H9 (cell line): Measurements from ENCODE around the gene SLC2A1. TPM values are rescaled to one million over a fixed set of nuclear protein-coding genes. Genes with fewer than 3 reads are reported as not detected.

Experiments used
- DNase-seq: peaks from one replicate; pipeline ENCODE4 v3.0.0-alpha.2; 2017
- H2AFZ ChIP-seq: one replicate; pipeline ENCODE4 v1.6.1; 2013; ENCODE audit warnings: mild to moderate bottlenecking, low read length, control low read depth, moderate library complexity
- H2AK5ac ChIP-seq: 2 replicates; pipeline ENCODE4 v1.6.1; 2013; ENCODE audit warnings: low read length, control low read depth, mixed read lengths; ENCODE audit not compliant: insufficient read length
- H2BK120ac ChIP-seq: one replicate; pipeline ENCODE4 v1.6.1; 2013; ENCODE audit warnings: low read depth, mild to moderate bottlenecking, low read length, control low read depth, inconsistent platforms; ENCODE audit not compliant: poor library complexity, severe bottlenecking
- H2BK12ac ChIP-seq: 2 replicates; pipeline ENCODE4 v1.6.1; 2013; ENCODE audit warnings: low read length, control low read depth, mixed read lengths, low read depth; ENCODE audit not compliant: insufficient read length
- H2BK15ac ChIP-seq: 2 replicates; pipeline ENCODE4 v1.6.1; 2013; ENCODE audit warnings: low read depth, low read length, control low read depth
- H2BK20ac ChIP-seq: one replicate; pipeline ENCODE4 v1.6.1; 2013; ENCODE audit warnings: low read depth, mild to moderate bottlenecking, low read length, control low read depth, inconsistent platforms; ENCODE audit not compliant: poor library complexity, severe bottlenecking
- H2BK5ac ChIP-seq: 2 replicates; pipeline ENCODE4 v1.6.1; 2013; ENCODE audit warnings: low read length, control low read depth, mixed read lengths; ENCODE audit not compliant: insufficient read length
- H3K14ac ChIP-seq: 2 replicates; pipeline ENCODE4 v1.6.1; 2013; ENCODE audit warnings: low read length, control low read depth; ENCODE audit not compliant: insufficient read depth
- H3K18ac ChIP-seq: 2 replicates; pipeline ENCODE4 v1.6.1; 2013; ENCODE audit warnings: low read depth, mild to moderate bottlenecking, mixed read lengths, low read length, control low read depth; ENCODE audit not compliant: insufficient read length
- H3K23ac ChIP-seq: 2 replicates; pipeline ENCODE4 v1.6.1; 2013; ENCODE audit warnings: low read length, control low read depth, mixed read lengths, low read depth; ENCODE audit not compliant: insufficient read length
- H3K23me2 ChIP-seq: 2 replicates; pipeline ENCODE4 v1.6.1; 2013; ENCODE audit warnings: low read depth, mild to moderate bottlenecking, mixed read lengths, low read length, control low read depth; ENCODE audit not compliant: insufficient read length, poor library complexity, severe bottlenecking
- H3K27ac ChIP-seq: 2 replicates; pipeline ENCODE4 v1.5.1; 2013; ENCODE audit warnings: low read length, control low read depth, mixed read lengths, low read depth; ENCODE audit not compliant: insufficient read length
- H3K27me3 ChIP-seq: 2 replicates; pipeline ENCODE4 v1.6.1; 2013; ENCODE audit warnings: low read length, control low read depth, inconsistent platforms; ENCODE audit not compliant: insufficient read depth
- H3K4ac ChIP-seq: 2 replicates; pipeline ENCODE4 v1.6.1; 2013; ENCODE audit warnings: low read depth, mild to moderate bottlenecking, control low read depth, inconsistent platforms, low read length, moderate library complexity
- H3K4me1 ChIP-seq: 2 replicates; pipeline ENCODE4 v1.6.1; 2013; ENCODE audit warnings: low read length, control low read depth, inconsistent platforms; ENCODE audit not compliant: insufficient read depth
- H3K4me2 ChIP-seq: 2 replicates; pipeline ENCODE4 v1.6.1; 2013; ENCODE audit warnings: low read length, control low read depth, mixed read lengths; ENCODE audit not compliant: insufficient read length, insufficient read depth
- H3K56ac ChIP-seq: 2 replicates; pipeline ENCODE4 v1.6.1; 2013; ENCODE audit warnings: low read depth, mild to moderate bottlenecking, mixed read lengths, low read length, control low read depth; ENCODE audit not compliant: insufficient read length
- H3K79me1 ChIP-seq: 2 replicates; pipeline ENCODE4 v1.6.1; 2013; ENCODE audit warnings: low read depth, mild to moderate bottlenecking, moderate library complexity, low read length, control low read depth, inconsistent platforms; ENCODE audit not compliant: insufficient read depth, poor library complexity, severe bottlenecking
- H3K79me2 ChIP-seq: 2 replicates; pipeline ENCODE4 v1.6.1; 2013; ENCODE audit warnings: low read length, control low read depth, inconsistent platforms; ENCODE audit not compliant: insufficient read depth
- H3K9ac ChIP-seq: 2 replicates; pipeline ENCODE4 v1.6.1; 2013; ENCODE audit warnings: low read length, control low read depth, mixed read lengths; ENCODE audit not compliant: insufficient read length; ENCODE audit errors: extremely low read depth
- H3K9me3 ChIP-seq: one replicate; pipeline ENCODE4 v1.6.1; 2013; ENCODE audit warnings: low read depth, low read length, inconsistent platforms; ENCODE audit not compliant: control insufficient read depth
- H3T11ph ChIP-seq: one replicate; pipeline ENCODE4 v1.6.1; 2013; ENCODE audit warnings: mild to moderate bottlenecking, low read length, control low read depth, inconsistent platforms
- H4K20me1 ChIP-seq: one replicate; pipeline ENCODE4 v1.6.1; 2013; ENCODE audit not compliant: control insufficient read depth, insufficient read length, insufficient read depth
- H4K5ac ChIP-seq: 2 replicates; pipeline ENCODE4 v1.6.1; 2013; ENCODE audit warnings: low read depth, mild to moderate bottlenecking, mixed read lengths, low read length, control low read depth; ENCODE audit not compliant: insufficient read length
- H4K8ac ChIP-seq: replicated peaks from 2 replicates; pipeline ENCODE4 v1.6.1; 2013; ENCODE audit warnings: low read length, control low read depth, mixed read lengths, low read depth; ENCODE audit not compliant: insufficient read length
- H4K91ac ChIP-seq: 2 replicates; pipeline ENCODE4 v1.6.1; 2013; ENCODE audit warnings: low read depth, mild to moderate bottlenecking, moderate library complexity, mixed read lengths, low read length, control low read depth; ENCODE audit not compliant: insufficient read length
- H3K27ac Mint-ChIP-seq, 3 experiments: 2 replicates in 2 of 3; 3 replicates in 1 of 3; pipeline ENCODE4 v1.8.0; 2020 to 2021; ENCODE audit warnings: mixed read lengths in 3 of 3, mild to moderate bottlenecking in 1 of 3, moderate library complexity in 1 of 3
- H3K27me3 Mint-ChIP-seq: 2 replicates; pipeline ENCODE4 v1.8.0; 2021; ENCODE audit warnings: low read depth, mild to moderate bottlenecking, moderate library complexity, mixed read lengths
- H3K36me3 Mint-ChIP-seq, 3 experiments: 2 replicates in 2 of 3; 3 replicates in 1 of 3; pipeline ENCODE4 v1.8.0; 2020 to 2021; ENCODE audit warnings: low read depth in 3 of 3, mixed read lengths in 3 of 3; ENCODE audit not compliant: insufficient read depth in 1 of 3
- H3K4me1 Mint-ChIP-seq, 2 experiments: 2 replicates each; pipeline ENCODE4 v1.8.0; 2020; ENCODE audit warnings: mixed read lengths in 2 of 2
- H3K4me3 Mint-ChIP-seq, 2 experiments: 2 replicates in 1 of 2; 3 replicates in 1 of 2; pipeline ENCODE4 v1.8.0; 2020 to 2021; ENCODE audit warnings: mild to moderate bottlenecking in 2 of 2, mixed read lengths in 2 of 2, moderate library complexity in 1 of 2
- H3K9me3 Mint-ChIP-seq, 2 experiments: 2 replicates in 1 of 2; 3 replicates in 1 of 2; pipeline ENCODE4 v1.8.0; 2020; ENCODE audit warnings: mild to moderate bottlenecking in 2 of 2, mixed read lengths in 2 of 2, moderate library complexity in 1 of 2
- WGBS: extraction: QIAGEN DNeasy Blood & Tissue Kit; methylation state at CpG from one replicate; pipeline ENCODE4 v1.1.7; 2013; ENCODE audit warnings: missing lambda C conversion rate, low lambda C conversion rate, mixed read lengths; ENCODE audit not compliant: insufficient read length; ENCODE audit errors: extremely low coverage; 5-methylcytosine and 5-hydroxymethylcytosine counted together
- total RNA-seq: library from RNA; stranded (reverse); gene quantifications from 2 replicates; pipeline ENCODE4 v1.2.1, GENCODE V29; 2021
- TF ChIP-seq, protein P1 (sequence below): fragments of 200-600 bp; sonication (generic); conservative IDR thresholded peaks from 3 replicates; pipeline ENCODE4 v1.8.0; 2021; ENCODE audit warnings: antibody characterized with exemption, mild to moderate bottlenecking

Gene SLC2A1
- total RNA-seq, 1 experiment from 2014 or later: 186 TPM

DNA sequence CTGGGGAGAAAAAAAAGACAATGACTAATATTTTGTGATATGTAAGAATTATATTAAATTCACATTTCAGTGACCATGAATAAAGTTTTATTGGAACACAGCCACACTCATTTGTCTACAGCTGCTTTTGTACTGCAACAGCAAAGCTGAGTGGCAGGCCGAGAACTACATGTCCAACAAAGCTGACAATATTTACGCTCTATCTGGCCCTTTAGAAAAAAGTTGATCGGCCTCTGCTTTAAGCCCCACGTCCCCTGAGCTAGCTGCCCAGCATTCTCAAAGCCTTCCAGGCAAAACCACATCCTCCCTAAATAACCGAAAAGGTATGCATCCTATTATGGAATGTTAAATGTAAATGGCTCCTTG is 8.6 kb downstream of the SLC2A1 start:
- peaks cover 16% of the 10 kb centered on the region for H3K4me1 ChIP-seq

More for the DNA sequence above, 8.6 kb downstream of the SLC2A1 start:
- peaks cover 68 to 90% of the 10 kb centered on the region in 2 experiments for H3K4me1 Mint-ChIP-seq
- peak overlapping the region in 1 of 2 experiments; percentile 30; a peak in 2 of 5 replicates for H3K4me3 Mint-ChIP-seq
- Histone ChIP-seq H3K23me2 (no peaks in the 10 kb centered on the region), H2BK120ac (no peak overlapping the region), H3T11ph (no peak overlapping the region), H2AFZ (no peak overlapping the region), H3K18ac (no peak overlapping the region), H3K79me2 (peaks cover 85% of the 10 kb centered on the region), H3K27me3 (no peaks in the 10 kb centered on the region), H4K5ac (no peak overlapping the region), H3K4ac (no peak overlapping the region), H2AK5ac (no peak overlapping the region), H3K9ac (no peak overlapping the region), H4K8ac (no peak overlapping the region), H4K20me1 (peaks cover 4% of the 10 kb centered on the region), H3K4me2 (no peak overlapping the region), H2BK20ac (no peak overlapping the region), H2BK5ac (no peak overlapping the region), H4K91ac (no peak overlapping the region), H3K27ac (no peak overlapping the region), H2BK15ac (no peak overlapping the region), H3K23ac (no peak overlapping the region), H3K79me1 (peaks cover 3% of the 10 kb centered on the region), H3K56ac (no peak overlapping the region), H2BK12ac (no peak overlapping the region), H3K9me3 (no peaks in the 10 kb centered on the region), H3K14ac (no peak overlapping the region)
- DNase-seq: no peak
- H3K27me3 Mint-ChIP-seq: no peaks in the 10 kb centered on the region; the same call in 1 of the 2 replicates
- TF ChIP-seq, protein P1, sequence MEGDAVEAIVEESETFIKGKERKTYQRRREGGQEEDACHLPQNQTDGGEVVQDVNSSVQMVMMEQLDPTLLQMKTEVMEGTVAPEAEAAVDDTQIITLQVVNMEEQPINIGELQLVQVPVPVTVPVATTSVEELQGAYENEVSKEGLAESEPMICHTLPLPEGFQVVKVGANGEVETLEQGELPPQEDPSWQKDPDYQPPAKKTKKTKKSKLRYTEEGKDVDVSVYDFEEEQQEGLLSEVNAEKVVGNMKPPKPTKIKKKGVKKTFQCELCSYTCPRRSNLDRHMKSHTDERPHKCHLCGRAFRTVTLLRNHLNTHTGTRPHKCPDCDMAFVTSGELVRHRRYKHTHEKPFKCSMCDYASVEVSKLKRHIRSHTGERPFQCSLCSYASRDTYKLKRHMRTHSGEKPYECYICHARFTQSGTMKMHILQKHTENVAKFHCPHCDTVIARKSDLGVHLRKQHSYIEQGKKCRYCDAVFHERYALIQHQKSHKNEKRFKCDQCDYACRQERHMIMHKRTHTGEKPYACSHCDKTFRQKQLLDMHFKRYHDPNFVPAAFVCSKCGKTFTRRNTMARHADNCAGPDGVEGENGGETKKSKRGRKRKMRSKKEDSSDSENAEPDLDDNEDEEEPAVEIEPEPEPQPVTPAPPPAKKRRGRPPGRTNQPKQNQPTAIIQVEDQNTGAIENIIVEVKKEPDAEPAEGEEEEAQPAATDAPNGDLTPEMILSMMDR: no peak
- no CpG with 5 or more reads among the region's 5 CpGs for WGBS
- H3K36me3 Mint-ChIP-seq: peaks cover 44 to 83% (median 66%) of the 10 kb centered on the region in 3 experiments
- peak overlapping the region in 2 of 3 experiments; percentile 61 to 84; a peak in 3 of 7 replicates for H3K27ac Mint-ChIP-seq
- no peaks in the 10 kb centered on the region; a peak in 1 of 5 replicates for H3K9me3 Mint-ChIP-seq
